ENCODE data around the gene POLL.
"Not testable (repeated sequence)": the region's sequence is repeated elsewhere in the genome, so short reads cannot be mapped to it uniquely, and the experiment has no call there.

Gene POLL

GRCh38 chr10:101587725-101588653 lies at the start of gene POLL, which contains the start of gene DPCD:
Gene POLL, minus strand, starts transcription at chr10:101588257. Its CDS starts 897 bp downstream, at chr10:101587360.
Gene DPCD, plus strand, starts transcription at chr10:101588321. Its CDS starts 16 bp downstream, at chr10:101588337.
- peak; percentile 93 for DNase-seq (ENCODE audit: low read depth)

- DNase-seq (ENCODE audit: low read depth), result not testable (repeated sequence)
Observed at GRCh38 chr10:101633510-101633909, 45.5 kb upstream of the POLL start.

DNA sequence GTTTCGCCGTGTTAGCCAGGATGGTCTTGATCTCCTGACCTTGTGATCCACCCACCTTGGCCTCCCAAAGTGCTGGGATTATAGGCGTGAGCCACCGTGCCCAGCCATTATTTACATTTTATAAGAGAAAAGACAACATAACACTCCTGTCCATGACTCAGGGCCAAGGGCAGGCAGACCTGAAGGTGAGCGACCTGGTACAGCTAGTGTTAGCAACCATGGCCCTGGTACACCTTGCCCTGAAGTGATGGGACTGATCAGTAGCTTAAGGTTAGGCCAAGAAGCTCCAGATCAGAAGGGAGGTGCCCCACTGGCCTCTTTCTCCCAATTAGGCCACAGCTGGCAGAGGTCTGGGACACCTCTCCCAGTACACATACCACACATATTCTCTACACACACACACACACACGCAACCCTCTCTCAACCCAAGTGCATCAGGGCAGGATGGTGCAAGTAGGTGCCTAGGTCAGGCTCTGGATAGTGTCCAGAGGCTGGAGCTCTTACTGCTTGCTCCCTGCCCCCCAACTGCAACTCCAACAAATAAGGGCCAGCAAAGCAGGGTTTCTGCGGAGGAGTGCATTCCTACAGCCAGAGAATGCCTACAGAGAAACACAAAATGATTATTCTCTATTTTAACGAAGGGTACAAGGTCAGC lies 43.9 kb upstream of the POLL start:
- DNase-seq (ENCODE audit: low read depth), result no peak

DNA sequence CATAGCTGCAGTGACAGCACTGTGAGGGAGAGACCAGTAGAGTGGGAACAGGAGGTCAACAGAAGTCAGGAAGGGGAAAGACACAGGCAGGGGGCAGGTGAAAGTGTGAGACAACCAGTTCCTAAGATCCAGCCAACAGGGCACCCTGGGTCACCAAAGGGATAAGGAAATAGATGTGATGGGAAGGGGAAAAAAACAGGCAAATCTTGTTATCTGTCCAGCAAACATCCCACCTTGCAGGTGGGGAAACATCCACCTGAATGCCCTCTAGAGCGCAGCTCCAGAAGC lies 42.5 kb upstream of the POLL start:
- DNase-seq (ENCODE audit: low read depth), result no peak

DNA sequence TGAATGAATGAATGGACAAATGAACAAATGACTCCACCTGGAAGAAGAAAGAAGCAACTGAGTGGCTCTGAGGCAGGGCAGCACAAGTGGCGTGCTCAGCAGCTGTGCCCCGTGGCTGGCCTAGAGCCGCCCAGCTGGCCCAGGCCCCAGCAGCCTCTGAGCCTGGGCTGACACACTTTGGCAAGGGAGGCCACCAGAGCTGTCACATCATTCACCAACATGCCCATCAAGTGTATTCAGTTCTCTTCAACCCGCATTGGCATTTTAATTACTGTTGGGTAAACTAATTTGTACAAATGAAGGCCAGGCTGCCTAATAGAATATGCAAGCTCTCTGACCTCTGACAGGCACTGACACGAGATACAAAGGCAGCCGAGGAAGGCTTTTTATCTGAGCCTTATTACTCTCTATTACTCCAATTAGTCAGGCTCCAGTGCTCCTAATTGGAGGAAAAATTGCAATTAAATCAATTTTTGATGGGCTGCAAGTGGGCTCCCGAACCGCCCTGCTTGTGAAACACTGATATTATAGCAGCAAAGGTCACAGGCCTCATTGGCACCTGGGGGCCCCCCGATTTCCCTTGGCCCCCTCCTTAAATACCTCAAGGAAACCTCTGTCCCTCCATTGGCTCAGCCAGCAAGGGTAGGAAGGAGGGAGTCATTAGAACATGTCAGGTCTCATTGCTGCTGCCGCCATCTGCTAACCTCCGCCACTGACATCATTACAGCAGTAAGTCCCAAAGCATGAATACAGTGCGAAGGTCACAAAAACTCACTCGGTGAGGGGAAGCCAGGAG lies 42.0 kb upstream of the POLL start:
- DNase-seq (ENCODE audit: low read depth), result no peak

DNA sequence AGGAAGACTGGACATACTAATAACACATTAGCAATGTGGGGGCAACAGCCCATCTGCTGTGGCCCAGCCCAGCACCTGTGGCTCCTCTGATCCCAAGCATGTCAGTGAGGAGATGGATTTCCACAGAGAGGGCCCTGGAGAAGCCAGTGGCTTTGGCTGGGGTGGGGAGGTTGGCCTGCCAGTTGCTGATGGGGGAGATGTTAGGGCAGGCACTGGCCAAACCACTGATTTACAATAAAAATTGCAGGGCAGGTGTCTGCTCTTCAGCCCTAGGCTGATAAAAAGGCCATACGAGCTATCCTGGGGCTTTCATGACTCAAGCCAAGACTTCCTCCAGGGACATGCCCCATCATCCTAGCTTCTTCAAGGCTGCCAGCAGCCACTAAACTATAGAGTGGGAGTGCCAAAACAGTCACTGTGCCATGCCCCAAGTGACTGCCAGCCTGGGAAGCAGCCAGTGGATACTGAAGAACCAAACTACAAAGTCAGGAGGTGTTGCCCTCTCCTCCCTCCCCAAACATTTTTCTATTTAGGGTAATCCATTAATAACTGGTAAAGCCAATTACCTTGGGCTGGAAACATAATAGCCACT lies 37.9 kb upstream of the POLL start:
- peak; percentile 14 for DNase-seq (ENCODE audit: low read depth)

GRCh38 chr10:101624526-101625102 lies 36.6 kb upstream of the POLL start:
- peak; percentile 2 for DNase-seq (ENCODE audit: low read depth)

- no peak for DNase-seq (ENCODE audit: low read depth)
Observed at GRCh38 chr10:101623528-101623927, 35.5 kb upstream of the POLL start.

- DNase-seq (ENCODE audit: low read depth), result no peak
Observed at GRCh38 chr10:101619983-101620382, 31.9 kb upstream of the POLL start.

GRCh38 chr10:101618871-101619270 lies 30.8 kb upstream of the POLL start:
- no peak for DNase-seq (ENCODE audit: low read depth)

DNA sequence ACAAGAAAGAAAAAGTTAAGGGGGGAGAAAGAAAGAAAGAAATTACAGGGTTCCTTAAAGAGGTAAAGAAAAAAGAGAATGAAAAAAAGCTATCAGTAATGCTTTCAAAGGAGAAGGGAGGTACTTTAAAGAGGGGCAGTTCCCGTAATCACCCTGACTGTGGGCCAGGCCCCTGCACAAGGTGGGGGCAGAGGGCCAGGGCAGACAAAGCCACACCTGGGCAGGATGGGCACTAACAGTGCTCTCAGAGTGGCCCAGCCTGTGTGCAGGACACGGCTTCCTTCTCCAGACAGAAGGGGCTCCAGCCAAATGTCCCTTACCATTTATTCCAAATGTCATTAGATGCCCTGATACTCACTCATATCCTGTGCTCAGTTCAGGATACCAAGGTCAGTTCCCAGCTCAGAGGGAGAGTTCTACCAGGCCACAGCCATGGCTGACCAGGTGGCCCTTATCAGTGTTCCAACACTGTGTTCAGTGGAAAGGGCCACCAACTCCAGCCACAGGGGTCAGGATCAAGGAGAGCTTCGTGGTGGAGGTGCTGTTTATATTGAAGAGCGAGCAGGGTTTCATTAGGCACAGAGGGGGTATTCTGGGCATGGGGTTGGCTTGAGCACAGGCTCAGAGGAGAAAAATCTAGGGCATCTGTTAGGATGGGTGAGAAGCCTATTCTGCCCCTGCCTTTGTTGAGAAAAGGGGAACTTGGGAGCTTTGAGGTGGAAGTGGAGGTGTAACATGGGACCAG lies 29.9 kb upstream of the POLL start:
- DNase-seq (ENCODE audit: low read depth), result no peak

DNA sequence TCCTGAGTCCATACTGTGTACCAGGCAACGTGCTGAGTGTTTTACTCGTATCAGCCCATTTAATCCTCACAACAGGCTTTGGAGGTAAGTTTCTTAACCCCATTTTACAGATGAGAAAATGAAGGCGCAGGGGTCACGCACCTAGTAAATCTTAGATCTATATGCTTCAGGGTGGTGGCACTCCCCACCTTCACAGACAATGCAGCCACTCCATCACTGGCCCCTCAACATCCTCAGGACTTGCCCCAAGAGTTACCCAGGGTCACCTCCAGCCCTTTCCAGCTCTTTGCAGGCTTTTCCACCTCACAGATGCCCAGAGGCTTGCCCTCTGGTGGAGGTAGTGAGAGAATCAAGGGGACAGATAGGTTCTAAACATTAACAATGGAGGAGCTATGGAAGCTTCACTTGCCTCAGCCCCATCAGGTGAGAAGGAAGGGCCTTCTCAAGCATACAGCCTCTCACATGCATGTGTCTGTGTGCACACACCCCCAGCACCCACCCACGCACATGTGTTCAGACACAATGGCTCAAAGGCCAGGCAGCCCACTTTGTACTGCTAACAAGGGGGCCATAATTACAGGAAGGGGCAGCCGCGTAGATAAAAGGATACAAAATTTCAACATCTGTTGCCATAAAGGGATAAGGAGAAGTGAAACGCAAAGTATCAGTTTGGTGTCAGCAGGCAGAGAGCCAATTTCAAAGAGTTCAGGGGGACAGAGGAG lies 29.2 kb upstream of the POLL start:
- DNase-seq (ENCODE audit: low read depth), result no peak

DNA sequence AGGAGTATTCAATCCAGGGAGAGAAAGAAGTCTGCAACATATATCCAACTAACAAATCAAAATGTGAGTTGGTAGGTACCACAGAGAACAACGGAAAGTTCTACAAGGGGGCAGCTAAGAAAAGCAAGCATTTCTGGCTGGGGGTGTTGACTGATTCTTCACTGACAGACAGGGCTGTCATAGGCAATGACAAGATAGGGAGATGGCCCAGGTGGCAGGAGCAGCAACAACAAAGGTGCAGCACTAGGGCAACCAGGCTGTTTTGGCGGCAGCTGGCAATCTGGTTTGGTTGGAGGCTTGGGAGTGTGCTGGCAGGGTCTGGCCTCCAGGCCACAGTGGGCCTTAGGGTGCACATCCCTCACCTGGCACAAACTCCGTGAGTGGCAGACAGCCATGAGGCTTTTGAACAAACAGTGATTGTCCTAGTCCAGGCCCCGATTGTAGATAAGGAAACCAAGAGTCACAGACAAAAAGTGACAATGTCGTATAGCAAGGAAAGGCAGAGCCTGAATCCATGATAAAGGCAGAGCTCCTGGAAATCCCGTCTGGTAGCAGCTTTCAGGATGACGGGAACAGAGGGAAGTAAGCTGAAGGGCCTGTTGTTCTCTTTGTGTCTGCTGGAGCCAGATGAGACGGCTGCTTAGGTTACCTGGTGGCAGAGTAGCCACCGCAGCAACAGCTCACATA lies 28.5 kb upstream of the POLL start:
- no peak for DNase-seq (ENCODE audit: low read depth)

GRCh38 chr10:101615525-101616116 lies 27.6 kb upstream of the POLL start:
- no peak for DNase-seq (ENCODE audit: low read depth)

GRCh38 chr10:101614663-101615524 lies 26.8 kb upstream of the POLL start:
- no peak for DNase-seq (ENCODE audit: low read depth)

GRCh38 chr10:101613646-101614045 lies 25.6 kb upstream of the POLL start:
- no peak for DNase-seq (ENCODE audit: low read depth)

GRCh38 chr10:101612872-101613271 lies 24.8 kb upstream of the POLL start:
- no peak for DNase-seq (ENCODE audit: low read depth)

- DNase-seq (ENCODE audit: low read depth), result no peak
Observed at GRCh38 chr10:101612086-101612485, 24.0 kb upstream of the POLL start.

Measured in stromal cell of bone marrow (primary cell).